ENCODE data around the gene FERMT2.

- TF ChIP-seq CTCF (IDR thresholded peaks at IDR 0.05) (no peak), POLR2A (IDR thresholded peaks at IDR 0.05) (no peak)
Observed at GRCh38 chr14:52834440-52834842, 116.4 kb downstream of the FERMT2 start.
